8988T (cell line): ENCODE data around the gene TRIM54.
"Not testable (repeated sequence)": the region's sequence is repeated elsewhere in the genome, so short reads cannot be mapped to it uniquely, and the experiment has no call there.

Experiments
- DNase-seq: peaks from one replicate; pipeline ENCODE4 v3.0.0; 2011

The TRIM54 gene

DNA sequence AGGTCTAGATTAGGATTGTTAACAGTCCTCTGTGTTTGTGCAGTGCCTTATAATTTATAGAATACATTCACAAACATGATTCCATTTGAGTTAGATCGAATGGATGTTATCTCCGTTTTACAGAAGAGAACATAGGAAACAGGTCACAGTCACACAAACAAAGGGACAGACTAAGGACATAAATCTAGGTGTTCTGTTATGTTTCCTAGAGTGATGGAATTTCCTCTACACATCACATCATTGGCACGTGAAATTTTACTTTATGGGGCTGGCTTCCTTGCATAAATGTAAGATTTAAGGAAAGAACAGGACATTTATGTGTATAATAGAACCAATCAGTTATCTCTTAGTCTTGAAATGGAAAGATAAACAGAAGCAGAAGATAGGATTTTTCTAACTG is 6.4 kb downstream of the TRIM54 start:
- no peak for DNase-seq

DNA sequence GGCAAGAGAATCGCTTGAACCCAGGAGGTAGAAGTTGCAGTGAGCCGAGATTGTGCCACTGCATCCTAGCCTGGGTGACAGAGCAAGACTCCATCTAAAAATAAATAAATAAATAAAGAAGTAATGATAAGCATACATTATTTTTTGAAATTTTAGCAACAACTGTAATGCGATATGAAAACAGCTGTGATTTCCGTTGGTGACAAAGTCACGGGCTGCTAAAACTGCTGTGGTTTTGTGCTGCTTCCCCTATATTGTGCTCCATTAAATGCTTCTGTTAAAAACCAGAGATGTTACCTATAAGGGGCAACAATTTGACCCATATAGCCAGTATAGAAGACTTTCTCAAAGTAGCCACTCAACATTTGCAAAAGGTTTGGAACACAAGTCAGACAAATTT is 8.3 kb downstream of the TRIM54 start:
- DNase-seq = no peak

DNA sequence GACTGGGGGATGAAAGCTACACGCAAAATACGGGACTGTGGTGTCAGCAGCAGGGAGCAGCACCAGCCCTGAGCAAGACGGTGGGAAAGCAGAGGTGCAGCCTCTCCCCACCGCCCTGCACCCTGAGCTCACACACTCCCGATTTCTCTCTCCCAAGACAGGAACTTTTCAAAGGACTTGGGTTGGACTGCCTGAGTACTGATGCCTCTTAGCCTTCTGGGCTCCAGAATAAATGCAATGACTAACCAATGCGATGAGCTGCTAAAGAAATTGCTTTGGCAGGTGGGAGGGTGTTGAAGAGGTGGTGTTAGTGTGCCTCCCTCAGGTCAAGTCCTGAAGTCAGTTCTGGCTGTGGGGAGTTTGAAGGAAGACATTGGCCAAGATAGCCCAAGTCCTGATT is 9.6 kb downstream of the TRIM54 start:
- no peak for DNase-seq

GRCh38 chr2:27294928-27295327 is 12.7 kb downstream of the TRIM54 start:
- no peak for DNase-seq

- DNase-seq = no peak
Observed at GRCh38 chr2:27296481-27296880, 14.3 kb downstream of the TRIM54 start.

GRCh38 chr2:27297195-27297594 is 15.0 kb downstream of the TRIM54 start:
- DNase-seq = no peak

- DNase-seq = no peak
Observed at GRCh38 chr2:27298391-27299080, 16.3 kb downstream of the TRIM54 start.

DNA sequence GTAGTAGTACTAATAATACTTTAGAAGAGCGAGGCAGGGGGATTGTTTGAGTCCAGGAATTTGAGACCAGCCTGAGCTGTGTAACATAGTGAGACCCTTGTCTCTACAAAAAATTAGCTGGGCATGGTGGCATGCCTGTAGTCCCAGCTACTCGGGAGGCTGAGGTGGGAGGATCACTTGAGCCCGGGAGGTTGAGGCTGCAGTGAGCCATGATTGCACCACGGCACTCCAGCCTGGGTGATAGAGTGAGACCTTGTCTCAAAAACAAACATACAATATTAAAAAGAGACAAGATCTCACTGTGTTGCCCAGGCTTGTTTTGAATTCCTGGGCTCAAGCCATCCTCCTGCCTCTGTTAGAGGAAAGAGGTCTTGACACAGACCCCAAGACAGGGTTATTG is 18.4 kb downstream of the TRIM54 start:
- DNase-seq = not testable (repeated sequence)

DNA sequence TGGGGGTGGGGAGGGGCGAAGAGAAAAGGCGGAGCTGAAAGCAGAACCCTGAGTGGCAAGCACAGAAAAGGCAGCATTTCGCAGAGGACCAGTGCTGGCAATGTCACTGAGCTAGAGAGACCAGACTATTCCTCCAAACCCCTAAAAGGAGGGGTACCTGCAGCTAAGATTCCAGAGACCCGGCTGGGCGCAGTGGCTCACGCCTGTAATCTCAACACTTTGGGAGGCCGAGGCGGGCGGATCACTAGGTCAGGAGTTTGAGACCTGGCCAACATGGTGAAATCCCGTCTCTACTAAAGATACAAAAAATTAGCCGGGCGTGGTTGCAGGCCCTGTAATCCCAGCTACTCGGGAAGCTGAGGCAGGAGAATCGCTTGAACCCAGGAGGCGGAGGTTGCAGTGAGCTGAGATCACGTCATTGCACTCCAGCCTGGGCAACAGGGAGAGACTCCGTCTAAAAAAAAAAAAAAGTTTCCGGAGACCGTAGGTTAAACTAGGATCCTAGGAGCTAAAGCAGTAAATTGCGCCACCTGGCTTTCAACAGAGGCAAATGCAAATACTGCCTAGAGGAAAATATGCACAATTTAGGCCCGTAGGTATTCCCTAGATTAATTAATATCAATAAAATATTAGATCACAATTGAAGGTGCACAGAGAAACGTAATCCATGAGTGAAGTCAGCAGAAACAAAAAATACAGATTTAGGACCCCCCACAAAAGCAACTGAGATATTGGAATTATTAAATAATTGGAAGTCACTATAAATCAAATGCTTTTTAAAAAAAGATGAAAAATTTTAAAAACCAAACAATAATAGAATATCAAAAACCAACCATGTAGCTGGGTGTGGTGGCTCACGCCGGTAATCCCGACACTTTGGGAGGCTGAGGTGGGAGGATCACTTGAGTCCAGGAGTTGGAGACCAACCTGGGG is 21.1 kb downstream of the TRIM54 start:
- DNase-seq = peak; percentile 67

GRCh38 chr2:27304488-27305240 is 22.4 kb downstream of the TRIM54 start:
- DNase-seq = no peak

DNA sequence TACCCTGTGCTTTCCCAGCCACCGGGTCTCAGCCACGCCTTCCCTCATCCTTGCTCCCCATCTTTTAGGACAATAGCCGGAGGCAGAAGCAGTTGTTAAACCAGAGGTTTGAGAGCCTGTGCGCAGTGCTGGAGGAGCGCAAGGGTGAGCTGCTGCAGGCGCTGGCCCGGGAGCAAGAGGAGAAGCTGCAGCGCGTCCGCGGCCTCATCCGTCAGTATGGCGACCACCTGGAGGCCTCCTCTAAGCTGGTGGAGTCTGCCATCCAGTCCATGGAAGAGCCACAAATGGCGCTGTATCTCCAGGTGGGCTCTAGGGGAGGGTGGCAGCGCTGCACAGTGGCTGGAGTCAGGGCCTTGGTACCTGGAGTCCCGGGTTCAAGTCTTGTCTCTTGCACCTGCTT is 23.3 kb downstream of the TRIM54 start:
- DNase-seq = no peak

DNA sequence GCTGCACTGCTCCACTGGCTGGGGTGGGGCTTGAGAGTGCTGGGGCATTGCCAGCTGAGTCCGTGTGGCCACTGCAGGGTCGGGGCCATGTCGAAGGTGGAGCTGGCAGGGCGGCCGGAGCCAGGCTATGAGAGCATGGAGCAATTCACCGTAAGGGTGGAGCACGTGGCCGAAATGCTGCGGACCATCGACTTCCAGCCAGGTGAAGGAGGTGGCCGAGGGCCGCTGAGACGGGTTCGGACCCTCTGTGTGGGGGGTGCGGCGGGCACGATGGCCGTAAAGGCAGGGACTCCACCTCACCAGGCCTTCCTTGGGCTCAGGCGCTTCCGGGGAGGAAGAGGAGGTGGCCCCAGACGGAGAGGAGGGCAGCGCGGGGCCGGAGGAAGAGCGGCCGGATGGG is 23.9 kb downstream of the TRIM54 start:
- DNase-seq = no peak

DNA sequence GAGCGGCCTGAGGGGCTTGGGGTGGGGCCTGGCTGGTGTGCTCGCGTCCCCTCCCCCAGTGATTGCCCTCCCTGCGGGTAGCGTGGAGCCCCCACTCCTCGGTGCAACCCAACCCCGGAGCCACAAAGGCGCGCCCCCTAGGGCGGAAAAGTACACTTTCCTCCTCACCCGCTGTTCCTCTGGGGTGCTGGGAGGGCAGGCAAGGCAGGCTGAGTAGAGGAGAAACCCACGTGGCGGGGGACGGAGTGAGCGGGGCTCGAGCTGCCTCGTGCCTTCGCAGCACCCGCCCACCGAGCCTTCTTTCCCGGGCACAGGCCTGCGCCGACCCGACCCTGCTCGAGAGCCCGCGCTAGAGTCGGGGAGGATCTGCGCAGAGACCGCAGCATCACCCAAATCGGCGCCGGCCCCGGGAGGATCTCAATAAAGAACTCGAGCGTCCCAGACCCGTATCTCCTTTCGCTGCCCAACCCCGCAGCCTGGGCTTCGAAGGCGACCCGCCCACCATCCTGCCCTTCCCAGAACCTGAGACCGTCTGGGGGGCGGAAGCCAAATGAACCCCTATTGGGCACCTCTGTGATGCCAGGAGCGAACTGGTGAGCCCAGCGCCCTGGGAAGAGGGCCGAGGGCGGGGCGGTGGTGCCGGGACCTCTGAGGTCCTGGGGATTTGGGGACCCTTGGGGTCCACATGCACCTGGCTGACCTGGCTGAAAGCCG is 24.5 kb downstream of the TRIM54 start:
- DNase-seq = no peak

- DNase-seq = no peak
Observed at GRCh38 chr2:27307287-27307544, 25.0 kb downstream of the TRIM54 start.

- no peak for DNase-seq
Observed at GRCh38 chr2:27307545-27308358, 25.5 kb downstream of the TRIM54 start.

- no peak for DNase-seq
Observed at GRCh38 chr2:27308359-27308881, 26.2 kb downstream of the TRIM54 start, which contains the start of gene UCN. UCN (minus strand) TSS chr2:27308445; CDS start chr2:27307895, 550 bp downstream.

DNA sequence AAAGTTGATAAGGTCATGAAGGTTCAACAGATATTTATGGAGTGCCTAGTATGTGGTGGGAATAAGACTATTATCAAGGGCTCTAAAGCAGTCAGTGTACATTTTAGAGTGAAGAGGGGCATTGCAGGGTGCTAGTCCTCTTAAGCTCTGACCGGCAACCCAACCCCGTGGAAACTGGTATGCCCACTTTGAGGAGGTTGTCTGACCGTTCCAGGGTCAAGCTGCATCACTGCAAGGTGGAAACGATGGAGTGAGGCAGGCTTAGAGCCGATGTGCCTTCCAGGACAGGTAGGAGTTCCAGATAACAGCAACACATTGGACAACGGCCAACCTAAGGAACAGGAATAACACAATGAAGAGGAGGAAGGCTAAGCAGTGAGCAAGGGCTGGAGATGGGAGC is 27.4 kb downstream of the TRIM54 start:
- DNase-seq = no peak

DNA sequence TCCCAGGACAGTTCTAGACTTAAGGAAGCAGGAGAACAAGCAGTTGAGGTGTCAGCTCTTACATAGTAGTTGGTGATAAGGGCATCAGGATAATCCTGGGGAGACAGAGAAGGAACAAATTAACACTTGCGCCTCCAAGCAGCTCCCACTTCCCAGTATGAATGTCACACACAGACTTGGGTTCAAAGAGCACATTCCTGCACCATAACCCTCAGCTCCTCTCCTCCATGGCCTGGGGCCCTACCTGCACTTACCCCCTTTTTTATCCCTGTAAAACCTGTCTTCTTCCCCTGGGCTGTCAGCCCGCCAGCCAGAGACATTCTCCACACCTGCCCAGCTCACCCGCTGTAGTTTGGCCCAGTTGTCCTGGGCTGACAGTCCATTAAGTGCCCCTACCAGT is 29.9 kb downstream of the TRIM54 start:
- no peak for DNase-seq

GRCh38 chr2:27313882-27314645 is 31.8 kb downstream of the TRIM54 start:
- DNase-seq = no peak

- no peak for DNase-seq
Observed at GRCh38 chr2:27314709-27315108, 32.5 kb downstream of the TRIM54 start.

GRCh38 chr2:27315122-27315521 is 32.9 kb downstream of the TRIM54 start:
- DNase-seq = no peak
